ENCODE data around the gene PCDHA3. TPM values are rescaled to one million over a fixed set of nuclear protein-coding genes. Genes with fewer than 3 reads are reported as not detected.

PCDHA3 gene
- polyA plus RNA-seq, 1 donor from 2014 or later, result 1.7 TPM

GRCh38 chr5:140791089-140791488, 9.8 kb upstream of the PCDHA3 start:
- no peak overlapping the region for H3K4me3 ChIP-seq (ENCODE audit: low read length)
- no peaks in the 10 kb centered on the region for H4K20me1 ChIP-seq (ENCODE audit: insufficient read depth)
- no peak overlapping the region for H3K27ac ChIP-seq (ENCODE audit: low read length)
- no peaks in the 10 kb centered on the region for H3K9me2 ChIP-seq (ENCODE audit: insufficient read depth, low read length)
- no peak overlapping the region for H2AFZ ChIP-seq (ENCODE audit: low read depth, low read length)
- H3K9ac ChIP-seq (ENCODE audit: low read length), result no peak overlapping the region
- peaks cover 65% of the 10 kb centered on the region for H3K9me3 ChIP-seq (ENCODE audit: low read length)
- H3K79me2 ChIP-seq (replicated peaks; ENCODE audit: insufficient read depth, low read length), result no peaks in the 10 kb centered on the region
- no peak overlapping the region for H3K4me2 ChIP-seq (ENCODE audit: low read length)
- H3K36me3 ChIP-seq (ENCODE audit: insufficient read depth, low read length), result peaks cover 8% of the 10 kb centered on the region
- H3F3A ChIP-seq (ENCODE audit: insufficient read depth, low read length, poor library complexity, severe bottlenecking), result no peaks in the 10 kb centered on the region
- TF ChIP-seq TAF1 (IDR thresholded peaks at IDR 0.05; ENCODE audit: low read depth) (no peak), EZH2 (IDR thresholded peaks at IDR 0.05; ENCODE audit: borderline replicate concordance, insufficient read depth, low read length, poor library complexity, severe bottlenecking) (no peak), CTCF (IDR thresholded peaks at IDR 0.05; ENCODE audit: poor library complexity, severe bottlenecking) (no peak), MXI1 (conservative IDR thresholded peaks at IDR 0.05; ENCODE audit: poor library complexity, severe bottlenecking) (no peak), POLR2AphosphoS5 (IDR thresholded peaks at IDR 0.05) (no peak), EP300 (conservative IDR thresholded peaks at IDR 0.05; ENCODE audit: poor library complexity, severe bottlenecking) (no peak), REST (IDR thresholded peaks at IDR 0.05; ENCODE audit: borderline replicate concordance) (no peak), SMC3 (conservative IDR thresholded peaks at IDR 0.05; ENCODE audit: poor library complexity) (no peak), RAD21 (conservative IDR thresholded peaks at IDR 0.05) (no peak)
- no peaks in the 10 kb centered on the region for H3K27me3 ChIP-seq (ENCODE audit: insufficient read depth, low read depth, low read length)

- H2AFZ ChIP-seq (ENCODE audit: low read depth, low read length), result no peak within 1 kb of the TSS
- no peak for TF ChIP-seq REST (IDR thresholded peaks at IDR 0.05; ENCODE audit: borderline replicate concordance)
- peak; percentile 57 for TF ChIP-seq SMC3 (conservative IDR thresholded peaks at IDR 0.05; ENCODE audit: poor library complexity)
- TF ChIP-seq TAF1 (IDR thresholded peaks at IDR 0.05; ENCODE audit: low read depth), result no peak
- peak; percentile 66 for TF ChIP-seq RAD21 (conservative IDR thresholded peaks at IDR 0.05)
- TF ChIP-seq EZH2 (IDR thresholded peaks at IDR 0.05; ENCODE audit: borderline replicate concordance, insufficient read depth, low read length, poor library complexity, severe bottlenecking), result no peak
- TF ChIP-seq POLR2AphosphoS5 (IDR thresholded peaks at IDR 0.05), result no peak
- TF ChIP-seq MXI1 (conservative IDR thresholded peaks at IDR 0.05; ENCODE audit: poor library complexity, severe bottlenecking), result no peak
- TF ChIP-seq EP300 (conservative IDR thresholded peaks at IDR 0.05; ENCODE audit: poor library complexity, severe bottlenecking), result no peak
- peak; percentile 61 for TF ChIP-seq CTCF (IDR thresholded peaks at IDR 0.05; ENCODE audit: poor library complexity, severe bottlenecking)
- no peaks in the 10 kb centered on the region for H4K20me1 ChIP-seq (ENCODE audit: insufficient read depth)
- H3K4me2 ChIP-seq (ENCODE audit: low read length), result no peak within 1 kb of the TSS
- no peaks in the 10 kb centered on the region for H3K27me3 ChIP-seq (ENCODE audit: insufficient read depth, low read depth, low read length)
- peaks cover 5% of the 10 kb centered on the region for H3K79me2 ChIP-seq (replicated peaks; ENCODE audit: insufficient read depth, low read length)
- no peaks in the 10 kb centered on the region for H3K9me2 ChIP-seq (ENCODE audit: insufficient read depth, low read length)
- H3K9me3 ChIP-seq (ENCODE audit: low read length), result peaks cover 62% of the 10 kb centered on the region
- peak within 1 kb of the TSS; percentile 59 for H3K4me3 ChIP-seq (ENCODE audit: low read length)
- H3K27ac ChIP-seq (ENCODE audit: low read length), result peak within 1 kb of the TSS; percentile 58
- H3K9ac ChIP-seq (ENCODE audit: low read length), result peak within 1 kb of the TSS; percentile 52
- H3K36me3 ChIP-seq (ENCODE audit: insufficient read depth, low read length), result peaks cover 19% of the 10 kb centered on the region
- no peaks in the 10 kb centered on the region for H3F3A ChIP-seq (ENCODE audit: insufficient read depth, low read length, poor library complexity, severe bottlenecking)
Measured at GRCh38 chr5:140794595-140795258, 6.1 kb upstream of the PCDHA3 start, which contains the start of gene PCDHA2. TSS of gene PCDHA2 (plus strand) at chr5:140794852.
